ENCODE results near the gene TSEN2.
"Not testable (repeated sequence)": the region's sequence is repeated elsewhere in the genome, so short reads cannot be mapped to it uniquely, and the experiment has no call there.

The TSEN2 gene

GRCh38 chr3:12449889-12450682, 34.2 kb upstream of the TSEN2 start:
- no peak overlapping the region for H3K4me3 ChIP-seq (ENCODE audit: low read length)
- no peak for DNase-seq (ENCODE audit: low read depth, low spot score)

- no peak overlapping the region for H3K4me3 ChIP-seq (ENCODE audit: low read length)
- no peak for DNase-seq (ENCODE audit: low read depth, low spot score)
Measured at GRCh38 chr3:12451481-12451880, 32.8 kb upstream of the TSEN2 start.

DNA sequence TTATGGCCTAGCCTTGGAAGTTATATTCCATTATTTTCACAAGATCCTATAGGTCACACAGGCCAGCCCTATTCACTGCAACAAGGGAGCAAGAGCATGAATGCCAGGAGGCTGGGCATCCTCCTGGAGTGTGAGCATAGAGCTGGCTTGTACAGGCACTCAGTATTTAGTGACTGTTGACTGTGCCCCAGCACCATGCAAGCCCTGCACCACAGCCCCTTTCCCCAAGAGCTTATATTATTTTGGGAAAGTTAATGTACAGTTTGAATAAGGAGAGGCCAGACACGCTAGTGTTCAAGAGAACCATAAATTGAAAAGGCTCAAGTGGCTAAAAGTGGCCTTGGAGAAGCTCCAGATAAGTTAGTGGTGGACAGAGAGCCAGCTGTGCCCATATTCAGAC, 32.3 kb upstream of the TSEN2 start:
- no peak overlapping the region for H3K4me3 ChIP-seq (ENCODE audit: low read length)
- no peak for DNase-seq (ENCODE audit: low read depth, low spot score)

DNA sequence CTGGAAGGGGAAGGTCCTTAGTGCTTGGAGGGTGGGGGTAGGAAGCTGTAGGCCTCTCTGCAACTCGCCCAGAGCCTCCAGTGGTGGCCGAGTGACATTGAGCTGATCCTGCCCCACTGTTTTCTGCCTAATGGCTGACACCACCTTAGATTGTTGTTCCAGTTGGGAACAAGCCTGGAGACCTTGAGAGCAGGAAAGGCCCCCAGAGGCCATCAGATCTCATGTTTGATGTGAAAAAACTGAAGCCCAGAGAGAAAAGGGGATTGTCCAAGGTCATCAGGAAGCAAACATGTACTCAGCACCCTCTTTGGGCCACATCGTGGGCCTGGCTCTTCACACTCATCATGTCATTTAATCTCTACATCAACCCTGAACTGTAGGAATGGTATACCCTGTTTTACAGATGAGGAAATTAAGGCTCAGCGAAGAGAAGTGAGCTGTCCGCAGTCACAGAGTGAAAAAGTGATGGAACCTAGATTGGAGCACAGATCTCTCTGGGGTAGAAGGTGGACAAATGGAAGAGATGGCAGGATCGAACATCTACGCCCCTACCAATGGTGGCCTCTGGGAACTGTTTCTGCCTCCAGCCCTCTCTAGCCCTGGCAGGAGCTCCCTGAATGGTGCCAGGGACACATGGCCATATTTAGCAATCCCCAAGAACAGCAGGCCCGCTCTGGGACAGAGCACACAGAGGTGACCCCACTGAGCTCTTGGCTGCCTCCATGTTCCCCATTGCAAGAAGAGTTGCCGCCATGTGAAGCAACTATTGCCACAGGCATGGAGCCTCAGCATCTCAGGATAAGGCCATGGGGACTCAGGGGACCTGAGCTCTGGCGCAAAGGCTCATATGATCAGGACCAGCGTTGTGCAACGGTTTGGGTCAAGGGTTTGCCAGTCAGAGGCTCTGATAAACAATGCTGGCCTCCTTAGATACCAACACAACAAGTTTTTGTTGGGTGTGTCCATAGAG, 31.6 kb upstream of the TSEN2 start:
- DNase-seq (ENCODE audit: low read depth, low spot score), result no peak
- H3K4me3 ChIP-seq (ENCODE audit: low read length), result no peak overlapping the region

DNA sequence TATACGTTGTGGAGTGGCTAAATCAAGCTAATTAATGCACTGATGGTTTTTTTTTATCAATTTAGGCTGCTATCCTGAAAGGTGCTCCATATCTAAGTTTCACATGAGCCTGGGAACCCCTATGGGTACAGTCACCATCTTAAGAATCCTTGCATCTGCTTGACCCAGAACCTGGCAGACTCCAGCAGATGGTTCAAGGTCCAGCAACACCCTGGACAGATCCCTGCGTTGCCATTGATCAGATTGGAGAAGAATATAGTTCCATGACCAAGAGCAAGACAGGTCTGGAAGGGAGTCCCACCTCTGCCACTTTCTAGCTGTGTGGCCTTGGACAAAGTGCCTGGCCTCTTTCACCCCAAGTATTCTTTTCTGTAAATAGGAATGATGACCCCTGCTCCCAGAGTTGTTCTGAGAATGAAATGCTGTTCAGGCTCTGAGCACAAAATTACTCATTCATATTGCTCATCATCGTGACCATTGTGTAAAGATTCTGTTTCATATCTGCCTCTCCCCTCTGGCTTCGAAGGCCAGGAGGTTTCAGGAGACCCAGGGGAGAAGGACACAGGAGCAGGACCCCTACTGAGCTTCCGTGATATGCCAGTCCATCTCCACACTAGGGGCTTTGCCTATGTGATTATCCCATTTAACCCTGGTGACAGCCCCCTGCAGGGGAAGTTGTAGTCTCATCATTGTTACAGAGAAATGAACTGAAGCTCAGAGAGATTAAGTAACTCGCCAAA, 30.0 kb upstream of the TSEN2 start:
- no peak overlapping the region for H3K4me3 ChIP-seq (ENCODE audit: low read length)
- DNase-seq (ENCODE audit: low read depth, low spot score), result no peak

- no peak overlapping the region for H3K4me3 ChIP-seq (ENCODE audit: low read length)
- no peak for DNase-seq (ENCODE audit: low read depth, low spot score)
Measured at GRCh38 chr3:12454816-12455121, 29.5 kb upstream of the TSEN2 start.

DNA sequence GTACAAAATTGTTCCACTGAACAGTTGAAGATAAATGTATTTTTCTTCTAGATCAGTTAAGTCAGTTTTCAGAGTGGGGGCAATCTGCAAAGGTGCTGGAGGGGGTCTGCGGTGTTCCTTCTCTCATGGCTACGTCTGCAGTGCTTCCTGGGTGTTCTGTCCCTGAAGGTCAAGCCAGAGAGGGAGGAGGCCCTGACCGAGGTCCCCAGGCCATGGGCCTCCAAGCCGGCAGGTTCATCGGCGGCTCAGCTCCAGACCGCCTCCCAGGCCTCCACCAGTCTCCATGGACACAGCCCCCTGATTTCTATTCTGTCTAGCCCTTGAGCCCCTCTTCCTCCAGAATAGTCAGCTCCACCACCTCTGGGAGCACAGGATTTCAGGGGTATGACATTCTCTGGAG, 28.5 kb upstream of the TSEN2 start:
- DNase-seq (ENCODE audit: low read depth, low spot score), result no peak
- no peak overlapping the region for H3K4me3 ChIP-seq (ENCODE audit: low read length)

DNA sequence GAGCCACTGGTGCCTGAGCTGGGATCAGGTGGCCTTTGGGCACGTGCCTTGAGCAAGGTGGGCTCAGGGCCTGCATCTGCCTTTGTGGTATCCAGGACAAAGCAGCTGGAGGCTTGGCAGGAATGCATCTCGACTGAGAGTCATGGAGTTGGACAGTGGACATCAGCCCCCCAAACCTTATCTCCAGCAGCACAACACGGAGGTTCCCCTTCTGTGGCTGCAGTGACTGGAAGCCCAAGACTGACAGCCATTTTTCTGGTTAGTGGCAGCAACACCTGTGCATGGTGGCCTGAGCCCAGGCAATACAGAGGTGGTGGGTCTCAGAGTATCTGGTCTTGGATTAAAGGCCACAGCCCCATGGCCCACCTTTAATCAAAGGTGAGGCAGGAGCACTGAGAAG, 27.8 kb upstream of the TSEN2 start:
- no peak for DNase-seq (ENCODE audit: low read depth, low spot score)
- H3K4me3 ChIP-seq (ENCODE audit: low read length), result no peak overlapping the region

DNA sequence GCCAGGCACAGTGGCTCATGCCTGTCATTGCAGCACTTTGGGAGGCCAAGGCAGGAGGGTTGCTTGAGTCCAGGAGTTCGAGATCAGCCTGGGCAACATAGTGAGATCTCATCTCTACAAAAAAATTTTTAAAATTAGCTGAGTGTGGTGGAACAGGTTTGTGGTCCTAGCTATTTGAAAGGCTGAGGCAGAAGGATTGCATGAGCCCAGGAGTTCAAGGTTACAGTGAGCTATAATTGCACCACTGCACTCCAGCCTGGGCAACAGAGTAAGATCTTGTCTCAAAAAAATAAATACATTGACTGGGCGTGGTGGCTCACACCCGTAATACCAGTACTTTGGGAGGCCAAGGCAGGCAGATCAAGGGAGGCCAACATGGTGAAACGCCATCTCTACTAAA, 26.9 kb upstream of the TSEN2 start:
- not testable (repeated sequence) for DNase-seq (ENCODE audit: low read depth, low spot score); H3K4me3 ChIP-seq (ENCODE audit: low read length)

GRCh38 chr3:12458901-12459300, 25.4 kb upstream of the TSEN2 start:
- H3K4me3 ChIP-seq (ENCODE audit: low read length), result no peak overlapping the region
- no peak for DNase-seq (ENCODE audit: low read depth, low spot score)

DNA sequence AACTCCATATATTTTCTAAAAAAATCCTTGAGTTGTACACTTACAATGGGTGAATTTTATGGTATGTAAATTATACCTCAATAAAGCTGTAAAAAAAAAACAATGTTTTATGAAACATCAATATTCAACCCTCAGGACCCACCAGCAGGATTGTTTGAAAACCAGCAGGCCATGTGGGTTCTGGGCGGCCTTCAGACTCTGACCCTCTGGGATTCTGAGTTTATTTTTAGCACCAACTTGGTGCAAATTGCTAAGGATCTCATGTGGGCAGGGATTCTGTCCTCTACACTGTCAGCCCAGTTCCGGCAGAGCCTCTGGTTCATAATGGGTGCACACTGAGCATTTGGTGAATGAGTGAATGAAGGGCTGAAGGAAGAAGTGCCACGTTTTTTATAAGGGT, 24.2 kb upstream of the TSEN2 start:
- no peak overlapping the region for H3K4me3 ChIP-seq (ENCODE audit: low read length)
- DNase-seq (ENCODE audit: low read depth, low spot score), result no peak

GRCh38 chr3:12461097-12461649, 23.1 kb upstream of the TSEN2 start:
- no peak for DNase-seq (ENCODE audit: low read depth, low spot score)
- no peak overlapping the region for H3K4me3 ChIP-seq (ENCODE audit: low read length)

GRCh38 chr3:12462159-12462947, 21.9 kb upstream of the TSEN2 start:
- peak; percentile 24 for DNase-seq (ENCODE audit: low read depth, low spot score)
- H3K4me3 ChIP-seq (ENCODE audit: low read length), result no peak overlapping the region

DNA sequence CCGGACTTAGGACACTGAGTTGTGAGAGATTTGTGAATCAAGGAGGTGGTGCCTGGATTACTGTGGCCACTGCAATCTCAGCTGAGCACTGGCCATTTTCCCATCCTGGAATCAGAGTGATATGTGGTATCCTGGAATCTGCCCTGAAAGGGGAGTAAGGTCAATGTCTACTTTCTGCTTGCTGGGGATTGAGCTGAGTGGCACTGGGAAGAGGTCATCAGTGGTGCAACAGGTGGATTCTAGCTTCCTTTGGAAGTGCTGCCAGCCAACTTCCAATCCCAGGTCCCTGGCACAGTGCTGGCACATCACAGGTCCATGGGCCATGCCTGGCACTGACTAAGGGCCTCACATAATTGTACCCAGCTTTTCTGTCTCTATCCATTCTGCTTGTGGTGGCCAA, 20.6 kb upstream of the TSEN2 start:
- DNase-seq (ENCODE audit: low read depth, low spot score), result no peak
- H3K4me3 ChIP-seq (ENCODE audit: low read length), result no peak overlapping the region

DNA sequence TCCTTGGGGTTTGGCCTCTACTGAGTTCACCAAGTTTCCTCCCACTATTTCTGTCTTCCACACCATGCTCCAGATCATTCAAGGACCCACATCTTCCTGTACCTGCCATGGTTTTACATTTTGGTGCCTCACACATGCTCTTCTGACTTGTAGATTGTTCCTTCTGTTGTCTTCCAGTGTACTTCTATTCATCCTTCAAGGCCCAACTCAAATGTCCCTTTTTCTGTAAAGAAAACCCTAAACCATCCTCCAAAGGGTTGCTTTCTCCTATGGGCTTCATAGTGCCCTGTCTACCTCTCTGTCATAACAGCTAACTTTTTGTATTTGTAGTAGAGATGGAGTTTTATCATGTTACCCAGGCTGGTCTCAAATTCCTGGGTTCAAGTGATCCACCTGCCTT, 20.1 kb upstream of the TSEN2 start:
- no peak for DNase-seq (ENCODE audit: low read depth, low spot score)
- no peak overlapping the region for H3K4me3 ChIP-seq (ENCODE audit: low read length)

DNA sequence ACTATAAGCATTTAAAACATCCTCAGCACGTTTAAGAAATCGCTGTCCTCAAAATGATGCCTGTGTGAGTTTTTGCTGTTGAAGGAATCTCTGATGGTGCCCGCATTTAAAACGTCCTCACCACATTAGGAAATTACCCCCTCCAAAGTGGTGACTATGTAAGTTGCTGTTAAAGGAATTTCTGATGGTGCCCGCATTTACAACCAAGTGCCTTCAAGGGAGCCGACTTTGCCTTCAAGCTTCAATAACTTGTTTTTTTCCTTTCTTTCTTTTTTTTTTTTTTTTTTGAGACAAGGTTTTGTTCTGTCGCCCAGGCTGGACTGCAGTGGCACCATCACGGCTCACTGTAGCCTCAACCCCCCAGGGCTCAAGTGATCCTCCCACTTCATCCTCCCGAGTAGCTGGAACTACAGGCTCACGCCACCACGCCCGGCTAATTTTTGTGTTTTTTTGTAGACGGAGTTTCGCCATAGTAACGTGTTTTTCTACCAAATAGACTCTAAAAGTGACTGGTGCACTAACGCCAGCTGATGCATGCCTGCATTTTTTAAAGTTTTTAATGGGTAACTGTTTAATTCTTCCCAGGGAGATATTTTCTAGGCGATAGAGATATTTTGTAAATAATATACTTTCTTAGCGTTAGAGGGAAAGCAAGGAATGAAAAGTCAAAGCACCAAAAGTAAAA, 19.0 kb upstream of the TSEN2 start:
- no peak overlapping the region for H3K4me3 ChIP-seq (ENCODE audit: low read length)
- no peak for DNase-seq (ENCODE audit: low read depth, low spot score)

DNA sequence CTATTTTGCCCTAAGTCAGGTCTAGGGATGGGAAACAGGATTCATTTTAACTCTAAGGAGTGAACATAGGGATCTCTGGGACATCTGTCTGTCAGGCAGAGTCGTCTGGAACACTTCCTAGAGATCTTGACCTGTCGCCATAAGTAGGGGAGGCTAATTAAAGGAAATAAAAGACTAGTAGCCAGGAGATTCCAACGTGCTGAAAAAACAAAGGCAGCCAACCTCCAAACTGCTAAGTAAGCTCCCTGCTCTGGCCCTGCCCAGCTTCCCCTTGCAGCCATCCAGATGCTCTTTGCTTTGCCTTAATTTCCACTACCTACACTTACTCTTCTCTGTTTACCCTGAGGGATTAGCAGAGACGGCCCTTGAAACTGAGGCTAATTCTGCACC, 18.4 kb upstream of the TSEN2 start:
- DNase-seq (ENCODE audit: low read depth, low spot score), result no peak
- H3K4me3 ChIP-seq (ENCODE audit: low read length), result no peak overlapping the region

DNA sequence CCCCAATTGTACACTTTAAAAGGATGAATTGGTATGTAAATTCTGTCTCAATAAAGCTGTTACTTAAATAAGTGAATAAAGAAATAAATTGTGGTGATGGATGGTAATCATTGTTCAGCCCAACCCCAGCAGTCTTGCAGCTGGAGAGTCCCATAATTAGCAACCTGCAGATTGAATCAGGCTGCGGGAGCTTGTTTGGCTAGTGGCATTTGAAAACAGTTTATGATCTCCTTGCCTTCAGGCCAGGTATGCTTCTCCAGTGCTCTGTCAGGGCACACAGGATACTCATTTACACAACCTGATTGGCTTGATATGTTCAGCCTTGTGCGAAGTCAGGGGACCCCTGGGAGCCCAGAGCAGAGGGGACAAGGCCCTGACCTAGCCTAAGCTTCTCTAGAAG, 16.5 kb upstream of the TSEN2 start:
- H3K4me3 ChIP-seq (ENCODE audit: low read length), result no peak overlapping the region
- no peak for DNase-seq (ENCODE audit: low read depth, low spot score)
